Mesenchymal stem cell (in vitro differentiated cells and primary cell): ENCODE results near the gene PPP1R13B.
A peak's percentile ranks its signal among the peaks of the same experiment; 100 is the strongest.

Experiments
- DNase-seq: peaks from one replicate; pipeline ENCODE4 v3.0.0-alpha.2; 2013
- H2AFZ ChIP-seq: one replicate; pipeline ENCODE4 v1.6.1; 2013; ENCODE audit warnings: low read depth, mild to moderate bottlenecking, control low read depth, inconsistent platforms, low read length, moderate library complexity
- H2AK5ac ChIP-seq: 2 replicates; pipeline ENCODE4 v1.6.1; 2013; ENCODE audit warnings: low read length, moderate library complexity, mild to moderate bottlenecking, inconsistent platforms; ENCODE audit not compliant: severe bottlenecking
- H2BK120ac ChIP-seq: one replicate; pipeline ENCODE4 v1.6.1; 2013; ENCODE audit warnings: low read depth, mild to moderate bottlenecking, inconsistent platforms, low read length, moderate library complexity
- H2BK12ac ChIP-seq, 2 experiments: one replicate each; pipeline ENCODE4 v1.6.1; 2013; ENCODE audit warnings: inconsistent platforms in 2 of 2, low read length in 2 of 2, mild to moderate bottlenecking in 2 of 2, moderate library complexity in 2 of 2, control low read depth in 1 of 2
- H2BK15ac ChIP-seq: one replicate; pipeline ENCODE4 v1.6.1; 2013; ENCODE audit warnings: mild to moderate bottlenecking, low read depth, inconsistent platforms; ENCODE audit not compliant: poor library complexity, severe bottlenecking
- H2BK5ac ChIP-seq: 2 replicates; pipeline ENCODE4 v1.6.1; 2013; ENCODE audit warnings: low read depth, mild to moderate bottlenecking, low read length, control low read depth, inconsistent platforms; ENCODE audit not compliant: poor library complexity, severe bottlenecking
- H3K14ac ChIP-seq, 2 experiments: one replicate each; pipeline ENCODE4 v1.6.1; 2013; ENCODE audit warnings: inconsistent platforms in 2 of 2, low read length in 2 of 2, control low read depth in 1 of 2, mild to moderate bottlenecking in 1 of 2, moderate library complexity in 1 of 2
- H3K18ac ChIP-seq, 2 experiments: one replicate each; pipeline ENCODE4 v1.6.1; 2013; ENCODE audit warnings: inconsistent platforms in 2 of 2, low read length in 2 of 2, control low read depth in 1 of 2, low read depth in 1 of 2, mild to moderate bottlenecking in 1 of 2
- H3K23ac ChIP-seq, 2 experiments: one replicate each; pipeline ENCODE4 v1.6.1; 2013; ENCODE audit warnings: inconsistent platforms in 2 of 2, low read length in 2 of 2, mild to moderate bottlenecking in 2 of 2, moderate library complexity in 2 of 2, control low read depth in 1 of 2
- H3K27ac ChIP-seq: 2 replicates; pipeline ENCODE4 v1.5.1; 2013; ENCODE audit warnings: mild to moderate bottlenecking, moderate library complexity, low read length, control low read depth, inconsistent platforms; ENCODE audit not compliant: poor library complexity, severe bottlenecking
- H3K27me3 ChIP-seq, 2 experiments: 2 replicates each; pipeline versions ENCODE4 v1.6.1 to v1.7.0; 2013; ENCODE audit warnings: low read length in 2 of 2, mild to moderate bottlenecking in 2 of 2, moderate library complexity in 2 of 2, control low read depth in 1 of 2, inconsistent platforms in 1 of 2; ENCODE audit not compliant: control insufficient read depth in 1 of 2, insufficient read depth in 1 of 2
- H3K36me3 ChIP-seq, 2 experiments: 2 replicates each; pipeline versions ENCODE4 v1.6.1 to v1.7.0; 2013; ENCODE audit warnings: low read length in 2 of 2, control low read depth in 1 of 2, inconsistent platforms in 1 of 2, low read depth in 1 of 2, mild to moderate bottlenecking in 1 of 2; ENCODE audit not compliant: insufficient read depth in 2 of 2, control insufficient read depth in 1 of 2
- H3K4ac ChIP-seq, 2 experiments: one replicate each; pipeline ENCODE4 v1.6.1; 2013; ENCODE audit warnings: inconsistent platforms in 2 of 2, low read length in 2 of 2, mild to moderate bottlenecking in 2 of 2, moderate library complexity in 2 of 2, control low read depth in 1 of 2, low read depth in 1 of 2
- H3K4me1 ChIP-seq: 2 replicates; pipeline ENCODE4 v1.6.1; 2013; ENCODE audit warnings: low read depth, low read length, control low read depth; ENCODE audit not compliant: control insufficient read depth, insufficient read depth
- H3K4me2 ChIP-seq: 2 replicates; pipeline ENCODE4 v1.6.1; 2013; ENCODE audit warnings: low read length, mild to moderate bottlenecking, inconsistent platforms; ENCODE audit not compliant: poor library complexity, severe bottlenecking
- H3K4me3 ChIP-seq, 2 experiments: 2 replicates each; pipeline versions ENCODE4 v1.5.1 to v1.7.0; 2013; ENCODE audit warnings: low read length in 2 of 2, mild to moderate bottlenecking in 2 of 2, control low read depth in 1 of 2, low read depth in 1 of 2; ENCODE audit not compliant: insufficient read depth in 1 of 2
- H3K79me1 ChIP-seq: replicated peaks from 2 replicates; pipeline ENCODE4 v1.6.1; 2013; ENCODE audit warnings: mild to moderate bottlenecking, control low read depth, low read length, inconsistent platforms; ENCODE audit not compliant: poor library complexity, severe bottlenecking
- H3K9ac ChIP-seq: 2 replicates; pipeline ENCODE4 v1.7.0; 2013; ENCODE audit warnings: mild to moderate bottlenecking, low read length, moderate library complexity
- H3K9me3 ChIP-seq: 2 replicates; pipeline ENCODE4 v1.7.0; 2013; ENCODE audit warnings: mild to moderate bottlenecking, low read length; ENCODE audit not compliant: control insufficient read depth
- H4K8ac ChIP-seq: one replicate; pipeline ENCODE4 v1.6.1; 2013; ENCODE audit warnings: inconsistent platforms, mild to moderate bottlenecking, low read length, moderate library complexity
- H4K91ac ChIP-seq: one replicate; pipeline ENCODE4 v1.6.1; 2013; ENCODE audit warnings: mild to moderate bottlenecking, low read length, inconsistent platforms
- WGBS: methylation state at CpG from one replicate; pipeline ENCODE4 v1.1.7; 2013; ENCODE audit warnings: mixed read lengths; 5-methylcytosine and 5-hydroxymethylcytosine counted together

The PPP1R13B gene

GRCh38 chr14:103805708-103806107, 41.7 kb downstream of the PPP1R13B start:
- no peak overlapping the region for H2BK15ac ChIP-seq
- H3K9me3 ChIP-seq, result no peaks in the 10 kb centered on the region
- peaks cover 0 to 3% of the 10 kb centered on the region in 2 experiments for H3K27me3 ChIP-seq
- no peak overlapping the region for H3K4me2 ChIP-seq
- H4K91ac ChIP-seq, result no peak overlapping the region
- peaks cover 3% of the 10 kb centered on the region for H3K4me1 ChIP-seq
- no peak for DNase-seq
- no peak overlapping the region for H2BK5ac ChIP-seq
- no peak overlapping the region for H3K23ac ChIP-seq
- H2AK5ac ChIP-seq, result no peak overlapping the region
- no peak overlapping the region for H3K4me3 ChIP-seq
- H2AFZ ChIP-seq, result no peak overlapping the region
- no CpG with 5 or more reads among the region's 1 CpG for WGBS
- no peak overlapping the region for H4K8ac ChIP-seq
- no peak overlapping the region for H2BK12ac ChIP-seq
- no peak overlapping the region for H2BK120ac ChIP-seq
- H3K14ac ChIP-seq, result no peak overlapping the region
- H3K36me3 ChIP-seq, result no peaks in the 10 kb centered on the region
- H3K79me1 ChIP-seq, result peaks cover 19% of the 10 kb centered on the region
- no peak overlapping the region for H3K27ac ChIP-seq
- no peak overlapping the region for H3K18ac ChIP-seq
- no peak overlapping the region for H3K4ac ChIP-seq
- H3K9ac ChIP-seq, result no peak overlapping the region

GRCh38 chr14:103803661-103804060, 43.7 kb downstream of the PPP1R13B start:
- no peak overlapping the region for H2BK120ac ChIP-seq
- no peak overlapping the region for H3K4me3 ChIP-seq
- peak; percentile 23 for DNase-seq
- H3K23ac ChIP-seq, result no peak overlapping the region
- no peak overlapping the region for H4K8ac ChIP-seq
- H2BK12ac ChIP-seq, result no peak overlapping the region
- no peak overlapping the region for H3K27ac ChIP-seq
- H3K36me3 ChIP-seq, result no peaks in the 10 kb centered on the region
- H3K18ac ChIP-seq, result no peak overlapping the region
- no peak overlapping the region for H2AK5ac ChIP-seq
- no peak overlapping the region for H3K4ac ChIP-seq
- no peak overlapping the region for H3K14ac ChIP-seq
- no peak overlapping the region for H4K91ac ChIP-seq
- peaks cover 3% of the 10 kb centered on the region for H3K4me1 ChIP-seq
- no peak overlapping the region for H3K4me2 ChIP-seq
- H2BK5ac ChIP-seq, result no peak overlapping the region
- peaks cover 19% of the 10 kb centered on the region for H3K79me1 ChIP-seq
- no peak overlapping the region for H2AFZ ChIP-seq
- H3K9me3 ChIP-seq, result no peaks in the 10 kb centered on the region
- H2BK15ac ChIP-seq, result no peak overlapping the region
- H3K9ac ChIP-seq, result no peak overlapping the region
- peaks cover 0 to 3% of the 10 kb centered on the region in 2 experiments for H3K27me3 ChIP-seq

GRCh38 chr14:103802356-103802755, 45.0 kb downstream of the PPP1R13B start:
- Histone ChIP-seq H3K4me2 (no peak overlapping the region), H3K4me1 (peaks cover 3% of the 10 kb centered on the region), H3K79me1 (peaks cover 19% of the 10 kb centered on the region), H2AK5ac (no peak overlapping the region), H3K9ac (no peak overlapping the region), H3K36me3 (no peaks in the 10 kb centered on the region), H2BK15ac (no peak overlapping the region), H3K27ac (no peak overlapping the region), H2BK120ac (no peak overlapping the region), H3K4ac (no peak overlapping the region), H3K23ac (no peak overlapping the region), H2BK12ac (no peak overlapping the region), H4K91ac (no peak overlapping the region), H3K27me3 (peaks cover 0 to 3% of the 10 kb centered on the region in 2 experiments), H3K14ac (no peak overlapping the region), H2BK5ac (no peak overlapping the region), H4K8ac (no peak overlapping the region), H3K4me3 (no peak overlapping the region), H2AFZ (no peak overlapping the region), H3K18ac (no peak overlapping the region), H3K9me3 (no peaks in the 10 kb centered on the region)
- DNase-seq, result no peak
- WGBS, result 84% methylated on average over 8 of the region's 8 CpGs

GRCh38 chr14:103801459-103801858, 45.9 kb downstream of the PPP1R13B start:
- Histone ChIP-seq H3K4me2 (no peak overlapping the region), H2AFZ (no peak overlapping the region), H3K27ac (peak overlapping the region; percentile 12), H3K14ac (no peak overlapping the region), H2AK5ac (no peak overlapping the region), H2BK15ac (no peak overlapping the region), H2BK120ac (no peak overlapping the region), H2BK5ac (no peak overlapping the region), H4K8ac (no peak overlapping the region), H3K27me3 (no peaks in the 10 kb centered on the region), H3K23ac (no peak overlapping the region), H3K4me3 (no peak overlapping the region), H3K79me1 (peaks cover 15% of the 10 kb centered on the region), H3K4ac (no peak overlapping the region), H3K9me3 (no peaks in the 10 kb centered on the region), H3K9ac (no peak overlapping the region), H3K18ac (no peak overlapping the region), H3K36me3 (no peaks in the 10 kb centered on the region), H3K4me1 (peaks cover 3% of the 10 kb centered on the region), H4K91ac (no peak overlapping the region), H2BK12ac (no peak overlapping the region)
- DNase-seq, result peak; percentile 60
- WGBS, result 39% methylated on average over 4 of the region's 4 CpGs
